HG03558 (cell line): ENCODE measurements around the gene GOSR1.
A peak's percentile ranks its signal among the peaks of the same experiment; 100 is the strongest.
"Not testable (repeated sequence)": the region's sequence is repeated elsewhere in the genome, so short reads cannot be mapped to it uniquely, and the experiment has no call there.

ENCODE experiments used
- ATAC-seq: cut with Tn5 transposase; IDR thresholded peaks from one replicate; pipeline ENCODE4 v1.9.1; 2021; ENCODE audit warnings: moderate number of reproducible peaks; ENCODE audit not compliant: unreplicated experiment; ENCODE audit errors: extremely low read depth

Gene GOSR1

GRCh38 chr17:30477083-30477773 is at the start of gene GOSR1:
Gene GOSR1, plus strand, starts transcription at chr17:30477408. Its CDS starts 26 bp downstream, at chr17:30477434.
- peak; percentile 85 for ATAC-seq

DNA sequence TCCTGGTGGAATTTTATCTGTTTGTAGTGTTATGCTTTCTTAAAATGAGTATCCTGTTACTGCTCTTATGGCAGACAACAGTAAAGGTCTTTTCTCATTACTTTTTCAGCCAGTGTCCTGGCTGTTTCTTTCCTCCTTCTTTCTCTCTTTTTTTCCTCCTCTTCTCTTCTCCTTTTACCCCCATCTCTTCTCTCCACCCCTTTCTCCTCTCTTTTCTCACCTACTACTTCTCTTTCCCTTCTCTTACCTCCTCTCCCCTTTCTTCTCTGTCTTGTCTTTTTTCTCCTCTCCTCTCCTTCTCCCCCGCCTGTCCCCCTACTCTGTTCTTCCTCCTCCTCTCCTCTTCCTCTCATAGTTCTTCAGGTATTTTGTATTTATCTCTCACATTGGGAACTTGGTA is 49.6 kb upstream of the GOSR1 start:
- ATAC-seq, result no peak

GRCh38 chr17:30429155-30429554 is 48.1 kb upstream of the GOSR1 start:
- no peak for ATAC-seq

- no peak for ATAC-seq
Observed at GRCh38 chr17:30433514-30433913, 43.7 kb upstream of the GOSR1 start.

DNA sequence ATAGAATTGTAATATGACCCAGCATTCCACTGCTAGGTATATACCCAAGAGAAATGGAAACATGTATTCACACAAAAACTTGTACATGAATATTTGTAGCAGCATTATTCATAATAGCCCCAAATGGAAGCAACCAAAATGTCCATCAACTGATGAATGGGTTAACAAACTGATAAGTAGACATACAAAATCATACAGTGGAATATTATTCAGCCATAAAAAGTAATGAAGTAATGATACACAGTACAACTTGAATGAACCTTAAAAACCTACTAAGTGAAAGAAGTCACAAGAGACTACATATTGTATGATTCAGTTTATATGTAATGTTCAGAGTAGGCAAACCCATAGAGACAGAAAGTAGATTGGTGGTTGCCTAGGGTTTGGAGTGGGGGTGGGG is 40.5 kb upstream of the GOSR1 start:
- no peak for ATAC-seq

GRCh38 chr17:30443721-30444120 is 33.5 kb upstream of the GOSR1 start:
- ATAC-seq, result no peak

DNA sequence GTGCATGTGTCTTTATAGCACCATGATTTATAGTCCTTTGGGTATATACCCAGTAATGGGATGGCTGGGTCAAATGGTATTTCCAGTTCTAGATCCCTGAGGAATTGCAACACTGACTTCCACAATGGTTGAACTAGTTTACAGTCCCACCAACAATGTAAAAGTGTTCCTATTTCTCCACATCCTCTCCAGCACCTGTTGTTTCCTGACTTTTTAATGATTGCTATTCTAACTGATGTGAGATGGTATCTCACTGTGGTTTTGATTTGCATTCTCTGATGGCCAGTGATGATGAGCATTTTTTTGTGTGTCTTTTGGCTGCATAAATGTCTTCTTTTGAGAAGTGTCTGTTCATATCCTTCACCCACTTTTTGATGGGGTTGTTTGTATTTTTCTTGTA is 30.6 kb upstream of the GOSR1 start:
- not testable (repeated sequence) for ATAC-seq

DNA sequence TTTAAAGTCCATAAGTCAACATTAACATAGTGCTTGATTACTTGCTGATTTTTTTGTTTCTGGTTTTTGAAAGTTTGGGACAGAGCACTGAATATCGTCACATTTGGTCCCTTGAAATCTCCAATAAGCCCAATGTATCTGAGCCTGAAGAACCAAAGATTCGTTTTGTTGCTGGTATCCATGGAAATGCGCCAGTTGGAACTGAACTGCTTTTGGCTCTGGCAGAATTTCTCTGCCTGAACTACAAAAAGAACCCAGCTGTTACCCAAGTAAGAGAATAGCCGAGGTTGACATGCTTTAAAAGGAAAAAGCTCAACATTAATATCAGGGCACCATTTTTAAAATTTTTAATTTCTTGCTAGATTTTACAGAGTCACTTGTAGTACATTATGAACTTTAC is 27.7 kb upstream of the GOSR1 start:
- no peak for ATAC-seq

DNA sequence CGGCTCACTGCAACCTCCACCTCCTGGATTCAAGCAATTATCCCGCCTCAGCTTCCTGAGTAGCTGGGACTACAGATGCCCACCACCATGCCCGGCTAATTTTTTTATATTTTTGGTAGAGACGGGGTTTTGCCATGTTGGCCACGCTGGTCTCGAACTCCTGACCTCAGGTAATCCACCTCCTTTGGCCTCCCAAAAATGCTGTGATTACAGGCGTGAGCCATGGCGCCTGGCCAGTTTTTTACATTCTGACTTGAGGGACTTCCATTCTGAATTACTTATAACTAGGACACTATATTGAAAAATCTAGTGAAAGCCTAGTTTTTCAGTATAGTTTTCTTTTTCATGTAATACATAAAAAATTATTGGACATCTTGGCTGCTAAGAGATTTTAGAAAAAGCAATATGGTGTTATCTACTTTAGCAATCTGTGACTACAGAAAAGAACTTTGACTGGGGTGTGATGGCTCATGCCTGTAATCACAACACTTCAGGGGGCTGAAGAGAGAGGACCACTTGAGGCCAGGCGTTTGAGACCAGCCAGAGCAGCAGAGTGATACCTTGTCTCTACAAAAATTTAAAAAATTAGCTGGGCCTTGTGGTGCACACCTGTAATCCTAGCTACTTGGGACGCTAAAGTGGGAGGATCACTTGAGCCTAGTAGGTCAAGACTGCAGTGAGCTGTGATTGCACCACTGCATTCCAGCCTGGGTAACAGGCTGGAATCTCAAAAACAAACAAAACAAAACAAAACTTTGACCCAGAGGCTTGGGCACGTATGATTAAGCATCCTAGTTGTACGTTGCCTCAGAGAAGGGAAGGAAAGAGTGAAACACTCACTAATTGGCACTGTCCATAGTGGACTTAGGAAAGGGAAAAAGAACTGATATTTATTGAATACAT is 26.8 kb upstream of the GOSR1 start:
- ATAC-seq, result no peak

DNA sequence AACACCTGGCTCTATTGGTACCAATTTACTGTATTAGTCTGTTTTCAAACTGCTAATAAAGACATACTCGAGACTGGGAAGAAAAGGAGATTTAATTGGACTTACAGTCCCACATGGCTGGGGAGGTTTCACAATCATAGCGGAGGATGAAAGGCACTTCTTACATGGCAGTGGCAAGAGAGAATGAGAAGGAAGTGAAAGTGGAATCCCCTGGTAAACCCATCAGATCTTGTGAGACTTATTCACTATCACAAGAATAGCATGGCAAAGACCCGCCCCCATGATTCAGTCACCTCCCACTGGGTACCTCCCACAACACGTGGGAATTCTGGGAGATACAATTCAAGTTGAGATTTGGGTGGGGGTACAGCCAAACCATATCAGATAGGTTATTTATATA is 22.6 kb upstream of the GOSR1 start:
- no peak for ATAC-seq

DNA sequence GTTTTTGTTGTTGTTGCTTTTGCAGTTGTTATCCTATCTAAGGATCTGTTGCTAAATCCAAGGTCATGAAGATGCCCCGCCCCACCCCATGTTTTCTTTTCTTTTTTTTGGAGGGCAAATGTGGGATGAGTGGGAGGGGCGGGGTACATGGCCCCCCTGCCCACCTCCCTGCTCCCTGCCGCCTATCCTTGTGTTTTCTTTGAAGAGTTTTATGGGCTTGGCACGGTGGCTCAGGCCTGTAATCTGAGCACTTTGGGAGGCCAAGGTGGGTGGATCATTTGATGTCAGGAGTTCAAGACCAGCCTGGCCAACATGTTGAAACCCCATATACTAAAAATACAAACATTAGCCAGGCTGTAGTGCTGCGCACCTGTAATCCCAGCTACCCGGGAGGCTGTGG is 18.8 kb upstream of the GOSR1 start:
- ATAC-seq, result no peak

- ATAC-seq, result not testable (repeated sequence)
Observed at GRCh38 chr17:30458797-30459413, 18.3 kb upstream of the GOSR1 start.

DNA sequence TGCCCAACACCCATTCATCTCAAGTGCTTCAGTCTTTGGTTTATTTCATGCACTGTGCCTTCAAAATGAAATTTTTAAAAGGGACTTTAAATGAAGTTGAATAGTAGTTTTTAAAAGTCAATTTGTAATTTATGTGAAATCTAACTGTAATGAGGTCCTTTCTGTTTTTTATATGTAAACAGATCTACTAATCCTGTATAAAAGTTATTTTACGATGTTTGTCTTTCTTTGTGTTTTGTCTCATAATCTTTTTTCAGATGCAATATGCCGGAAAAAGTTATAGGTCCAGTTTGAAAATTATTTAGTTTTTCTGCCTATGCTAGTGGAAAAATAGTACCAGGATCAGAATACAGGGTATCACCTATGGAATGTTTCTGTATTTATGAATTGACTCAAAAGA is 8.7 kb upstream of the GOSR1 start:
- ATAC-seq, result no peak

- no peak for ATAC-seq
Observed at GRCh38 chr17:30472238-30472890, 4.8 kb upstream of the GOSR1 start.

DNA sequence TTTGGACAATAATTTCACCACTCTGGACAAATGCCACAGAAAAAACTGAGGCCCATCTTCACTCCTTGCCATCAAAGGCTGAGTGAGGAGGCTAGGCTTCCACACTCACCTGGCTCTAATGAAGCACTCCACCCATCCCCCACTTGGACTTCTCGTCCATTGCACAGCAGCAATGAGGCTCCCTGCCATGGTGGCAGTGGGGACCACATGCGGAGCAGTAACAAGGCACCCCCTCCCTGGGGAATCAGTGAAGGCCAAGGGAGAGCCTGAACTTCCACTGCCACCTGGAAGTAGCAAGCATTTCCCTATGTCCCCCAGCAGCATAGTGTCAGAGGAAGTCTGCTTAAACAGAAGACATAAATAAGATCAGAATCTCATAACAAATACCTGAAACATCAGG is 2.0 kb upstream of the GOSR1 start:
- ATAC-seq, result no peak

- no peak for ATAC-seq
Observed at GRCh38 chr17:30476726-30477082, 504 bp upstream of the GOSR1 start.

DNA sequence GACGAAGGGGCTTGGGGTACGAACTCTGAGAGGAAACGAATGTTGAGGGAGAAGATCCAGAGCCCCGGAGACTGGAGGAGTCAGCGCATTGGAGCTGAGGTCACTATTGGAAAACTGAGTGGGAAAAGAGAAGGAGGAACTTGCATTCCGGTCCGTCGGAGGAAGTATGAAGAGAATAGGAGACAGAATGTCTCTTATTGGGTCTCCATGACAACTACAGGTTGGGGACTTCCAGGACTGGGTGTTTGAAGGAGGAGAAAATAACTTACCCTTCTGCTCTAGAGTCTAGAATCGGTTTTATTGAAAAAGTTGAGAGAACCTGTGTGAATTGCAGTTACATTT is 537 bp downstream of the GOSR1 start:
- no peak for ATAC-seq

DNA sequence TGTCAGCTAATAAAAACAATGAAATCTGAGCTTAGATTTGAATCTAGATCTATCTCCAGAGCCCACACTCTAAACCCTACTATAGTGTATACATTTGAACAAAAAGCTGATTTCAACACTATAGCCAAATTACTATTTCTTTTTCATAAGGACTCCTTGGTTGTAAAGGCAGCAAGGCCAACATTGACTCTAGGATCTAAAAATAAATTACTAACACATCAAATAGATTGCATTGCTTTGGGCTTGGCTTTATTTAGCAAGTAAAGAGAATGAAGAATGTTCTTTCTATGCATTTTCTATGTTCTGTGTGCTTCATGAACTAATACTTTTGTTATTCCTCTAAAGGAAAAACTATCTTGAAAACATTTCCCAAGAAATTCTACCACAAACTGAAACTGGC is 5.3 kb downstream of the GOSR1 start:
- no peak for ATAC-seq

DNA sequence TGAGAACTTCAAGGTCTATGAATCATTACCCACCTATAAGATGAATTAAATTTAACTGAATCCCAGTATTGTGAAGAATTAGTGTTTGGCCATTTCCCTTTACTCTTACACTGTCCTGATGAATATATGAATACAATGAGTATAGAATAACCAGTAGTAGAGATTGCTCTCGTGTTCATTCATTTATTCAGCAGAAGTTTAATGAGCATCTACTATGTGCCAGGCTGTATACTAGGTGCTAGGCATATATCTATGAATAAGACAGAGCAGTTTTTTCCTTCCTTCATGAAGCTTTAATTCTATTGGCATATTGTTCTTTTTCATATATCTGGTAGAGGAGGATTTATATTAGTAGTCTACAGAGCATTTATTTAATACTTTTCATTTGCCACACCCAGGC is 6.0 kb downstream of the GOSR1 start:
- ATAC-seq, result no peak

- ATAC-seq, result no peak
Observed at GRCh38 chr17:30493780-30494179, 16.6 kb downstream of the GOSR1 start.

DNA sequence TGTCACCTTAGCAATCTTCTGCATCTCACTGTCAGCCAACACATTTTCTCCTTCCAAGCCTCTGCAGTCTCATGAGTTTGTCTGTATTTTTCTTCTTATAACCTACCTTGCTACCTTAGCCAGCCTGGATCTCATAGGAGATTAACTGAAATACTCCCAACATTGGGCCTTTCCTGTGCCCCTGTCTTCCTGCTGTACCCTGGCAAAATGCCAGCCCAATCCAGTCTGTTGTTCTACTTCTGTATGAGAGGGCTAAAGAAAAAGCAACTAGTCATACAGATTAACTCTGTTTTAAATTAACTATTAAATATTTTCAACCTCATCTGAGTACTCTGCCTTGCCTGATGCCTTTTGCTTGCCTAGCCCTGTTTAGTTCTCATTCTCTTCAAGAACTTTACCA is 18.4 kb downstream of the GOSR1 start:
- ATAC-seq, result no peak
